Measurements from ENCODE around the gene SLC6A12.
"Not testable (repeated sequence)": the region's sequence is repeated elsewhere in the genome, so short reads cannot be mapped to it uniquely, and the experiment has no call there.

SLC6A12 gene

GRCh38 chr12:217029-217428, 3.1 kb upstream of the SLC6A12 start:
- not testable (repeated sequence) for DNase-seq (ENCODE audit: low read depth)

GRCh38 chr12:215116-215515, 1.2 kb upstream of the SLC6A12 start:
- DNase-seq (ENCODE audit: low read depth) = no peak

- no peak for DNase-seq (ENCODE audit: low read depth)
Measured at GRCh38 chr12:213527-213932, 427 bp downstream of the SLC6A12 start.

- DNase-seq (ENCODE audit: low read depth) = no peak
Measured at GRCh38 chr12:212715-213526, 1.0 kb downstream of the SLC6A12 start.

GRCh38 chr12:212415-212714, 1.6 kb downstream of the SLC6A12 start:
- DNase-seq (ENCODE audit: low read depth) = no peak

- no peak for DNase-seq (ENCODE audit: low read depth)
Measured at GRCh38 chr12:211639-212414, 2.1 kb downstream of the SLC6A12 start.

- DNase-seq (ENCODE audit: low read depth) = no peak
Measured at GRCh38 chr12:211142-211465, 2.9 kb downstream of the SLC6A12 start.

GRCh38 chr12:210277-211141, 3.4 kb downstream of the SLC6A12 start:
- DNase-seq (ENCODE audit: low read depth) = no peak

- no peak for DNase-seq (ENCODE audit: low read depth)
Measured at GRCh38 chr12:209851-210250, 4.1 kb downstream of the SLC6A12 start.

GRCh38 chr12:209246-209645, 4.7 kb downstream of the SLC6A12 start:
- DNase-seq (ENCODE audit: low read depth) = no peak

- no peak for DNase-seq (ENCODE audit: low read depth)
Measured at GRCh38 chr12:208813-209212, 5.1 kb downstream of the SLC6A12 start.

- DNase-seq (ENCODE audit: low read depth) = no peak
Measured at GRCh38 chr12:207804-208203, 6.2 kb downstream of the SLC6A12 start.

GRCh38 chr12:206746-207440, 7.1 kb downstream of the SLC6A12 start:
- no peak for DNase-seq (ENCODE audit: low read depth)

GRCh38 chr12:205026-205425, 8.9 kb downstream of the SLC6A12 start:
- DNase-seq (ENCODE audit: low read depth) = no peak

- no peak for DNase-seq (ENCODE audit: low read depth)
Measured at GRCh38 chr12:204261-204678, 9.7 kb downstream of the SLC6A12 start.

- DNase-seq (ENCODE audit: low read depth) = no peak
Measured at GRCh38 chr12:203462-204260, 10.3 kb downstream of the SLC6A12 start.

- no peak for DNase-seq (ENCODE audit: low read depth)
Measured at GRCh38 chr12:203074-203461, 10.9 kb downstream of the SLC6A12 start.

- DNase-seq (ENCODE audit: low read depth) = no peak
Measured at GRCh38 chr12:202081-202731, 11.8 kb downstream of the SLC6A12 start.

- DNase-seq (ENCODE audit: low read depth) = no peak
Measured at GRCh38 chr12:201361-201760, 12.6 kb downstream of the SLC6A12 start.

GRCh38 chr12:198705-199104, 15.3 kb downstream of the SLC6A12 start:
- DNase-seq (ENCODE audit: low read depth) = no peak
